Stimulated activated CD8-positive, alpha-beta memory T cell treated with anti-CD3 and anti-CD28 coated beads, Interleukin-4, amount 100 ng/mL, for 1 hour (primary cell): ENCODE measurements around the gene CNTNAP5.

ENCODE experiments used
- DNase-seq, 2 donors: peaks; one replicate each; pipeline ENCODE4 v3.0.0-alpha.2; 2020; ENCODE audit warnings: low read depth in 2 of 2, low spot score in 1 of 2

The CNTNAP5 gene

GRCh38 chr2:124258140-124258880 lies 233.2 kb downstream of the CNTNAP5 start:
- no peak for DNase-seq

DNA sequence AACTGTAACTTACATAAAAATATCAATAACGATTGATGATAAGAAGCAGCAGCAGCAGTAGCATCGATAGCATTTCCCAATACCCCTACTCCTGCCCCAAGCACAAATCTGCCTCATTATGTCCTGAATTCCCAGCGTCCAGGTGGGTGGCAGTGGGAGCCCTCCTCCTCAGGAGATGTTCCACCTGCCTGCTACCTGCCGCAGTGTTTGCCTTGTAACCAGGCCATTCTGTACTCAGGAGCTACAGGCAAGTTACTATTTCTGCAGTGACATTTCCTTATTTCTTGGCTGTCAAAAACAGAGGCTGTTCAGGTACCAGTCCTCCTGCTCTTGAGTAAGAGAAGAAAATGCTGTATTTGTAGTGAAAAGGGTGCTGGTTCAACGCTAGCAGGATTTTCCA lies 236.4 kb downstream of the CNTNAP5 start:
- DNase-seq: no peak

GRCh38 chr2:124264551-124265091 lies 239.5 kb downstream of the CNTNAP5 start:
- no peak for DNase-seq

- DNase-seq: no peak
Observed at GRCh38 chr2:124267794-124268193, 242.7 kb downstream of the CNTNAP5 start.

DNA sequence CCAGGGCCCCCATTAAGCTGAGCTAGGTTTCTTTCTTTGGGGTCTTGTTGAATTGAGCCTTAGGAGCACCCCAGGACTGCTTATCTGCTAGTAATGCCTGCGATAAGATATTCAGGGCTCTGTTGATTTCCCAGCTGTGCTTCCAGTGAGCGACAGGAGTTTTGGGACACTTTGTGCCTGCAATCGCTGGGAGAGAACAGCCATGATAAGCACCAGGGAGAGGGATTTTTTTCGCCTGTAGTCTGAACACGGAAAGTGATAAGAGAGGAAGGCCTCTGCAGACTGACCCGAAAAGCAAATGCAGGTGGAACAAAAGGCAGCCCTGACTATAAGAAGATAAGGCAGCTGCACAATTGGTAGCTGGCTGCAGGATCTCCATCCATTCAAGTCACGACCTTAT lies 244.3 kb downstream of the CNTNAP5 start:
- DNase-seq: no peak

GRCh38 chr2:124272261-124272841 lies 247.3 kb downstream of the CNTNAP5 start:
- DNase-seq: no peak

- DNase-seq: no peak
Observed at GRCh38 chr2:124281541-124281940, 256.5 kb downstream of the CNTNAP5 start.

DNA sequence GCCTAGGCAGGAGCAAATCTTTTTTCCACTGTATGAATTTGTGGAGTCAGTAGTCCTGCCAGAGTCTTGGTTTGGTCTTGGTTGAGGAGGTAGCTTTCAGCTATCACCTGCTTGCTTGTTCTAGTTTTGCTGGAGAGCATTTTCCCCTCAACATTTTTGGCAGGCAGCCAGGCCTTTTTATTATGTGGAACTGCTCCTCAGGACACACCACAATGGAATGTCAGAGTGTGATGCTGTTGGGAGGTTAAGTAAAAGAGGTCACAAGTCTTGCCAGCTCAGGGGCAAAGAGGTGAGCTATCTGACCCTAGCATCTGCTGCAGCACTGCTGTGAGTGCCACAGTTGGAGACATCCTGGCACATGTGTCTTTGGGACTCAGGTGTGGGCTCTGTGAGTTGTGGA lies 258.0 kb downstream of the CNTNAP5 start:
- DNase-seq: no peak

DNA sequence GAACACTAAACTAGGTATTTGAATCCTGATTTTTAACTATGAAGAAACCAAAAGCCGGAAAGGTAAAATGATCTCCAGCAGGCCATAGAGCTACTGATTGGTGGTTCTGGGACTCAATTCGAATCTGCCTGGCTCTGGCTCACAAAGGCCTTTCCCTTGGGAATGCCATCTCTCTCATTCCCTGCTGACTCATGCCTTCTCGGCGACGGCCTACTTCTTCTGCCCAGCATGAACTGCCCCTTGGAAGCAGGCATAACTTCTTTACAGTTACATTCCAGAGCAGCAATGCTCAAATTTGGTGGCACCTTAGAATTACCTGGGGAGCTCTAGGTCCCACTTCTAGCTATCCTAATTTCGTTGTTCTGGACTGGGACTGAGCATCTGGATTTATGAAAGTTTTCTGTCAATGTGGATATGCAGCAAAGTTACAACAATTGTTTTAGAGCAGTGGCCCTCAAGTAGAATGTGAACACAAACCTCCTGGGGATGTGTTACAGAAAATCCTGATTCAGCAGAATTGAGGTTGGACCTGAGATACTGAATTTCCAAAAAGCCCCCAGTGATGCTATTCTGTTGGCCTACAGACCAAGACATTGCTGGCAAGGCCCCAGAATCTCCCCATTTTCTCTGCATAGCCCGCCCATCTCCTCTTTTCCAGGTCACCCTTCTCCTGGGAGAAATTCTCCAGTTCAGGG lies 261.1 kb downstream of the CNTNAP5 start:
- no peak for DNase-seq

GRCh38 chr2:124289060-124289459 lies 264.0 kb downstream of the CNTNAP5 start:
- no peak for DNase-seq

DNA sequence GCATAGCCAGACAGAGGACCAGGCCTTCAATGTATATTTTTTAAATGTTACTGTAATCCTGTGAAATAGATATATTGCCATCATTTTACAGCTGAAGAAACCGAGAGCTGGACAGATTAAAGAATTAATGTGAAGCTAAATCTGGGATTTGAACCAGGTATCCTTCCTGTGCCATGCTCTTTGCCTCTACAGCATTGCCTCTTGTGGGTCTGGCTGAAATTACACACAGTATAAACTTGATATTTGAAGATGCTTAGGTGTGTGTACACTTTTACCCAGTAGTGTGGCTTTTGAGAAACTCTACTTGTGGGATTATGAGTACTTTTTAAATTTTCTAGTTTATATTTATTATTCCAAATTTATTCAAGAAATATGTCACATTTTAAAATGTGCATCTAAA lies 264.5 kb downstream of the CNTNAP5 start:
- DNase-seq: no peak

GRCh38 chr2:124296470-124296869 lies 271.4 kb downstream of the CNTNAP5 start:
- DNase-seq: no peak

- DNase-seq: no peak
Observed at GRCh38 chr2:124301915-124302314, 276.8 kb downstream of the CNTNAP5 start.

- no peak for DNase-seq
Observed at GRCh38 chr2:124308319-124309062, 283.4 kb downstream of the CNTNAP5 start.

DNA sequence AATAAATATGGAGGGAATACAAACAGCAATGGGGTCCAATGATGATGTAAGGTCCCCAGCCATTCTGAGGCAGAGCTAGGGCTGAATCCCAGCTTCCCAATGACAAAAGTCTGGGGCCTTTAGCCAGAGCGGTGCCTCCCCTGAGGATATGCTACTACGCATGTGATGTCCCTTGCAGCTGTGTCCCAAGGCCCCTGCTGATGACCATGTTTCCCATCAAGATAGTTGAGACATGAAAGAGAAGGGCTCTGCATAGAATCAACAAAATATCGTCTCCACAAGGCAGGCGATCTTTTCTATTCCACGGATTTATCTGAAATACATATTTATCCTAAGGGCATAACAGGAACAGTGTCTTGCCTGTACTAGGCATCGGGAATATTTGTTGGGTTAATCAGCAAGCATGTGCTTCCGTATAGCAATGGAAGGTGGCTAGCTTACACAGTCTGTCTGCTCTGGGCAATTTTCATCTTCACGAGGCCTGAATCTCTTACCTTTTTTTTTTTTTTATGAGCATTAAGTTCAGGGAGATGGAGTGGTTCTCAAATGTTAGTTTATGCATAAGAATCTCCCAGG lies 284.6 kb downstream of the CNTNAP5 start:
- no peak for DNase-seq

DNA sequence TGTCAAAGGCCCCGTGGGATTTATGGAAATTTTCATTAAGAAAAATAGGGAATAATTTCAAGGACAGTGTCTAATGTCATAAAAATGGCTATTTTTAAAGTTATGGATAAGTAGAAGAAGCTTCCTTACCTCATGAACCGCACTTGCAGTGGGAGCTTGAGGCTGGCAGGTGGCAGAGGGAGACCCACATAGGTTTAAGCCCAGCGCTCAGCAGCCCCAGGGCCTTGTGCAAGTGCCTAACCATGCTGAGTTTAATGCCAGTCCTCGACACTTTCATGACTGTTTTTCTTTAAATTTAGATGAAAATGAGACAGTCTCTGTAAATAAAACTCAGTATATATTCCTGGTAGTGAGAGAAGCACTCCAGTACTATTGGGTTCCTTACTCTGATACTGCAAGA lies 285.6 kb downstream of the CNTNAP5 start:
- no peak for DNase-seq

DNA sequence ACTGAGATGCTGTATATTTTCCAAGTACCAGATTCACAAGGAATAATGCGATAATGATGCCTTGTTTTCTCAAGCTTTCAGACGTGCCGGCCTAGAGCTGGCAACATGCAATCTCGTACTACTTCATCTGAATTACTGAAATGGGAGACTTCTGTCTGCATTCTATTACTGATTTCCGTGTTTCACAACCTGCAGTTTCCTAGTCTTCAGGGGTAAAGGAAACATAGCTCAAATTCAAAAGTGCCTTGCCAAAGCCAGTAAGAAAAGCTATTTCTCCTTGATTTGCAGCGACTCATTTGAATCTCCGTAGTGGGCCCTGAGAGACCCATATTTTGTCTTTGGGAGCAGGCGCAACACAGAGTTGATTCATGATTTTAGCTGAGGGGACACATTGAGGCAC lies 289.0 kb downstream of the CNTNAP5 start:
- no peak for DNase-seq

DNA sequence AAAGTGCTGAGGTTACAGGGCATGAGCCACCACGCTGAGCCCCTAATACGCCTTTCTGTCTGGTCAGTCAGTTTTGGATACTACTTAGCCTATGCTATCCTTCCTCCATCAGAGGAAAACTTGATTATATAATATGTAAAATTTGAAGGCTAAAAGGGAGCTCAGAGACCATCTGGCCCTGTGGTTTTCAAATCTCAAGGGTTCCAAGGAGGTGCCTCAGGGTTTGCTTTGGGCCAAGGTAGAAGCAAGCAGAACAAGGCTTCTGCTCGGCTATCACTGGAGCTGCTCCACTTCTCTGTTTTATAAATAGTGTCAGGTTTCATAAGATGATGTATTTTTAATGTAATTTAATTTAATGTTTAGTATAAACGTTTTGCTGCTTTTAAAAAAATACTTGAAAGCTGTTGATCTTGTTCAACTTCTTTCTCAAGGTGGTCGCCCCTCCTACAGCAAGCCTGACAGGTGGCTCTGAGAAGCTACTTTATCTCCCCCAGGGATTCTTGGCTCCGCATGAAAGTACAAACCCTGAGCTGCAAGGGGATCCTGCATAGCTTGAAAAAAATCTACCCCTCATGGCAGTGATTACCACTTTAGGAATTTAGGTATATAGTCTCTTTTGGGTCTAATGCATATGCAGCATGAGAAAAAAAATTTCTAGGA lies 290.3 kb downstream of the CNTNAP5 start:
- no peak for DNase-seq

DNA sequence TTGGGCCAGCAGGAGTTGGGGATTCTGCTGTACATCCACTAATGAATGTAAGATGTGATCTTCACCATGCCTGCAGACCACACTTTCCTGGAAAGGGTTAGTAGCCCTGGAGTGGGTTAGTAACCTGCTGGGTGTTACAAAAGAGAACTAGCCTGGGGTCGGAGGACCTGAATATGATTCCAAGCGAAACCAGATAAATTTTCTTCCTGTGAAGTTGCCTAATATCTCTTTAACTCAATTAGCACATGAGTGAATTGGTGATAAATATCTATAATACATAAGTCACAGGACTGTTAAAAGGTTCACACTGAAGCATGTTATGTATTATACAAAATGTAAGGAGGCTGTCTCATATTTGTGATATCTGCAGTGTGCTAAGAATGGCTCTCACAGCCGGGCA lies 291.0 kb downstream of the CNTNAP5 start:
- DNase-seq: no peak

DNA sequence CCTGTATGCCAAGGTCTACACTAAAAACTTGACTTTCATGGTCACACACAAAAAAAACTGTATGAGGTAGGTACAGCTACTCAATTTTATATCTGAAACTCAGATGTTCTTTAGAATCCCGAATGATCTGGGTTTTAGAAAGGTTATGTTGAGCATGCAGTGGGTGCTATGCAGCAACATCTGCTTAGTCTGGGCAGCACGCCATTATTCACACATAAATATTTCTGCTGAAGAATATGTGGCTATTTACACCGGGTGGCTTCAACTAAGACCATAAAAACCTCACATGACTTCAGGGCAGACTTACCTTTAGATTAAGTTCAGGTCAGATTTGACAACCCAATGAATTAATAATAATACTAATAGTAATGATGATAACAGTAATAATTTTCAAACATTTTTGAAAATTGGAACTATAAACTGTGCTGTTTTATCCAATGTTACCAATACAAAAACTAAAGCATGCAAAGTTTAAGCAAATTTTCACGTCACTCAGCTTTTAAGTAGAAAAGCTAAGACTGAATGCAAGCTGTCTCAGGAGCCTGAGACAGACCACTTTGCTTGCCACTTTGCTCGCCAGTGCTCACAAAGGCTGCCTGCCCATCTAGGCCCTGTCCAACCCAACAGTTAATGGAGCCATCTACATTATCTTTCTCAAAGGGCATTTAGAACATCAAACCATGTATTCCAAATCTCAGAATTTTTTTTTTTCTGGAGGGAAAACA lies 292.0 kb downstream of the CNTNAP5 start:
- DNase-seq: no peak
